Esophagus (tissue), 2 donors: ENCODE results near the gene REN. TPM values are rescaled to one million over a fixed set of nuclear protein-coding genes. Genes with fewer than 3 reads are reported as not detected.

Source experiments
- H3K27ac ChIP-seq, 2 donors: one replicate each; pipeline ENCODE4 v1.5.1; 2013; ENCODE audit warnings: low read depth in 2 of 2, mild to moderate bottlenecking in 2 of 2, inconsistent platforms in 1 of 2, low read length in 1 of 2, moderate library complexity in 1 of 2
- H3K27me3 ChIP-seq, 2 donors: one replicate each; pipeline ENCODE4 v1.6.1; 2013; ENCODE audit warnings: low read length in 2 of 2, control low read depth in 1 of 2, mild to moderate bottlenecking in 1 of 2; ENCODE audit not compliant: insufficient read depth in 2 of 2, control insufficient read depth in 1 of 2
- H3K36me3 ChIP-seq, 2 donors: one replicate each; pipeline ENCODE4 v1.6.1; 2013; ENCODE audit warnings: low read length in 1 of 2; ENCODE audit not compliant: control insufficient read depth in 2 of 2, insufficient read depth in 2 of 2
- H3K4me1 ChIP-seq, 2 donors: one replicate each; pipeline ENCODE4 v1.6.1; 2013; ENCODE audit warnings: low read length in 1 of 2; ENCODE audit not compliant: control insufficient read depth in 2 of 2, insufficient read depth in 2 of 2
- H3K4me3 ChIP-seq, 2 donors: one replicate each; pipeline ENCODE4 v1.5.1; 2013; ENCODE audit warnings: low read length in 2 of 2, mild to moderate bottlenecking in 2 of 2, low read depth in 1 of 2, moderate library complexity in 1 of 2
- H3K9me3 ChIP-seq, 2 donors: one replicate each; pipeline ENCODE4 v1.6.1; 2013; ENCODE audit warnings: mild to moderate bottlenecking in 2 of 2, low read depth in 1 of 2, low read length in 1 of 2, moderate library complexity in 1 of 2; ENCODE audit not compliant: control insufficient read depth in 2 of 2, insufficient read depth in 1 of 2
- WGBS, 2 donors: extraction: QIAGEN DNeasy Blood & Tissue Kit; methylation state at CpG; one replicate each; pipeline ENCODE4 v1.1.7; 2013; 5-methylcytosine and 5-hydroxymethylcytosine counted together
- polyA plus RNA-seq, 2 donors: library from polyadenylated mRNA; stranded (reverse); fragments of 200-250 nt; gene quantifications; one replicate each; pipeline ENCODE4 v1.2.3, GENCODE V29; 2013
- donor health status: healthy with polysubstance abuse.
- donor health status: Bipolar disorder and iron deficiency.

The REN gene
- polyA plus RNA-seq, 2 donors, result 0.18 to 0.27 TPM

- Histone ChIP-seq H3K4me3 (no peak overlapping the region), H3K27me3 (no peaks in the 10 kb centered on the region), H3K9me3 (peaks cover 0 to 2% of the 10 kb centered on the region in 2 donors), H3K27ac (no peak overlapping the region), H3K4me1 (peaks cover 0 to 4% of the 10 kb centered on the region in 2 donors), H3K36me3 (no peaks in the 10 kb centered on the region)
- 85 to 86% methylated on average over 4 of the region's 4 CpGs for WGBS, 2 donors
Observed at GRCh38 chr1:204202481-204202880, 36.3 kb upstream of the REN start.

GRCh38 chr1:204201348-204202040 is 35.4 kb upstream of the REN start:
- no peaks in the 10 kb centered on the region for H3K27me3 ChIP-seq
- no peak overlapping the region for H3K4me3 ChIP-seq
- no peak overlapping the region for H3K27ac ChIP-seq
- WGBS, 2 donors, result 83 to 89% methylated on average over 12 of the region's 12 CpGs
- no peaks in the 10 kb centered on the region for H3K36me3 ChIP-seq
- H3K9me3 ChIP-seq, result peaks cover 0 to 2% of the 10 kb centered on the region in 2 donors
- peaks cover 0 to 4% of the 10 kb centered on the region in 2 donors for H3K4me1 ChIP-seq

- H3K36me3 ChIP-seq, result no peaks in the 10 kb centered on the region
- H3K27ac ChIP-seq, result no peak overlapping the region
- H3K4me1 ChIP-seq, result peaks cover 0 to 4% of the 10 kb centered on the region in 2 donors
- H3K4me3 ChIP-seq, result no peak overlapping the region
- no peaks in the 10 kb centered on the region for H3K27me3 ChIP-seq
- WGBS, 2 donors, result 82 to 84% methylated on average over 9 of the region's 9 CpGs
- H3K9me3 ChIP-seq, result peaks cover 0 to 2% of the 10 kb centered on the region in 2 donors
Observed at GRCh38 chr1:204199579-204199978, 33.4 kb upstream of the REN start.

GRCh38 chr1:204198348-204199340 is 32.5 kb upstream of the REN start:
- 58 to 63% methylated on average over 18 of the region's 18 CpGs for WGBS, 2 donors
- no peak overlapping the region for H3K4me3 ChIP-seq
- H3K4me1 ChIP-seq, result peaks cover 0 to 4% of the 10 kb centered on the region in 2 donors
- no peaks in the 10 kb centered on the region for H3K36me3 ChIP-seq
- no peaks in the 10 kb centered on the region for H3K27me3 ChIP-seq
- H3K27ac ChIP-seq, result no peak overlapping the region
- peaks cover 0 to 2% of the 10 kb centered on the region in 2 donors for H3K9me3 ChIP-seq

GRCh38 chr1:204197068-204197467 is 30.9 kb upstream of the REN start:
- H3K27me3 ChIP-seq, result no peaks in the 10 kb centered on the region

GRCh38 chr1:204196068-204196795 is 30.1 kb upstream of the REN start, which contains the start of gene KISS1:
Gene KISS1 (minus strand): TSS chr1:204196491. CDS start chr1:204192876, 3,615 bp downstream.
- 53 to 59% methylated on average over 18 of the region's 18 CpGs for WGBS, 2 donors
- Histone ChIP-seq H3K9me3 (no peaks in the 10 kb centered on the region), H3K4me3 (no peak within 1 kb of the TSS), H3K36me3 (no peaks in the 10 kb centered on the region), H3K27ac (no peak within 1 kb of the TSS), H3K4me1 (peaks cover 0 to 7% of the 10 kb centered on the region in 2 donors), H3K27me3 (no peaks in the 10 kb centered on the region)

More at GRCh38 chr1:204197068-204197467, 30.9 kb upstream of the REN start:
- H3K4me3 ChIP-seq, result no peak overlapping the region
- H3K9me3 ChIP-seq, result peaks cover 0 to 2% of the 10 kb centered on the region in 2 donors
- WGBS, 2 donors, result 81 to 88% methylated on average over 5 of the region's 5 CpGs
- H3K27ac ChIP-seq, result no peak overlapping the region
- H3K4me1 ChIP-seq, result peaks cover 0 to 4% of the 10 kb centered on the region in 2 donors
- no peaks in the 10 kb centered on the region for H3K36me3 ChIP-seq

- Histone ChIP-seq H3K4me1 (peaks cover 0 to 7% of the 10 kb centered on the region in 2 donors), H3K27me3 (no peaks in the 10 kb centered on the region), H3K27ac (no peak overlapping the region), H3K9me3 (no peaks in the 10 kb centered on the region), H3K36me3 (no peaks in the 10 kb centered on the region), H3K4me3 (no peak overlapping the region)
- 68 to 77% methylated on average over 7 of the region's 7 CpGs for WGBS, 2 donors
Observed at GRCh38 chr1:204194771-204195170, 28.6 kb upstream of the REN start.

- Histone ChIP-seq H3K4me3 (no peak overlapping the region), H3K27me3 (peaks cover 0 to 3% of the 10 kb centered on the region in 2 donors), H3K4me1 (peaks cover 0 to 6% of the 10 kb centered on the region in 2 donors), H3K9me3 (no peaks in the 10 kb centered on the region), H3K27ac (no peak overlapping the region), H3K36me3 (no peaks in the 10 kb centered on the region)
- WGBS, 2 donors, result 47 to 49% methylated on average over 2 of the region's 2 CpGs
Observed at GRCh38 chr1:204194080-204194479, 27.9 kb upstream of the REN start.
